C4-2B (cell line): Measurements from ENCODE around the gene FAM131C.
"Not testable (repeated sequence)": the region's sequence is repeated elsewhere in the genome, so short reads cannot be mapped to it uniquely, and the experiment has no call there.

ENCODE experiments used
- H3K27ac ChIP-seq: fragments of 450-650 bp; 2 replicates; pipeline ENCODE4 v1.5.1; 2017
- ZFX ChIP-seq: fragments of 450-650 bp; IDR thresholded peaks from 2 replicates; pipeline ENCODE4 v1.6.1; 2017
- TF ChIP-seq, protein P1 (sequence below): fragments of 450-650 bp; conservative IDR thresholded peaks from 2 replicates; pipeline ENCODE4 v1.5.1; 2017; ENCODE audit warnings: mild to moderate bottlenecking

The FAM131C gene

DNA sequence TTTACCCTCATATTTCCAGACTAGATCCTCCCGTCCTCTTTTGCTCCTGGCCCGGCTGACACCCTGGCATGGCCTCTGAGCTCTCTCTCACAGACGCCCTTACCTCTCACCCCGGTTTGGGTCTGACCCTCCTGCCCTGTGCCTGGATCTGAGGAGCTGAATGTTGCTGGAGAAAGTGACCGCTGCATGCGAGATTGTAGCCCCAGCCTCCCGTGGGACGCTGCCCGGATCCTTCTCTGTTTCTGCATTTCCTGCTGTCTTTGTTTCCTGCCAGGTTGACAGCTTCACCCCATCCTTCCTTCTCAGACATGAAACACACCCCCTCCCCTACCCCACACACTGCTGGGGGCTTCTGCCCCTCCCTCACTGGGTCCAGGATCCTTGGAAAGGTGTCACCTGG lies 9.5 kb downstream of the FAM131C start:
- no peak for TF ChIP-seq ZFX
- TF ChIP-seq, protein P1, sequence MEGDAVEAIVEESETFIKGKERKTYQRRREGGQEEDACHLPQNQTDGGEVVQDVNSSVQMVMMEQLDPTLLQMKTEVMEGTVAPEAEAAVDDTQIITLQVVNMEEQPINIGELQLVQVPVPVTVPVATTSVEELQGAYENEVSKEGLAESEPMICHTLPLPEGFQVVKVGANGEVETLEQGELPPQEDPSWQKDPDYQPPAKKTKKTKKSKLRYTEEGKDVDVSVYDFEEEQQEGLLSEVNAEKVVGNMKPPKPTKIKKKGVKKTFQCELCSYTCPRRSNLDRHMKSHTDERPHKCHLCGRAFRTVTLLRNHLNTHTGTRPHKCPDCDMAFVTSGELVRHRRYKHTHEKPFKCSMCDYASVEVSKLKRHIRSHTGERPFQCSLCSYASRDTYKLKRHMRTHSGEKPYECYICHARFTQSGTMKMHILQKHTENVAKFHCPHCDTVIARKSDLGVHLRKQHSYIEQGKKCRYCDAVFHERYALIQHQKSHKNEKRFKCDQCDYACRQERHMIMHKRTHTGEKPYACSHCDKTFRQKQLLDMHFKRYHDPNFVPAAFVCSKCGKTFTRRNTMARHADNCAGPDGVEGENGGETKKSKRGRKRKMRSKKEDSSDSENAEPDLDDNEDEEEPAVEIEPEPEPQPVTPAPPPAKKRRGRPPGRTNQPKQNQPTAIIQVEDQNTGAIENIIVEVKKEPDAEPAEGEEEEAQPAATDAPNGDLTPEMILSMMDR = no peak
- H3K27ac ChIP-seq = peak overlapping the region; percentile 40; the same call in 1 of the 2 replicates

DNA sequence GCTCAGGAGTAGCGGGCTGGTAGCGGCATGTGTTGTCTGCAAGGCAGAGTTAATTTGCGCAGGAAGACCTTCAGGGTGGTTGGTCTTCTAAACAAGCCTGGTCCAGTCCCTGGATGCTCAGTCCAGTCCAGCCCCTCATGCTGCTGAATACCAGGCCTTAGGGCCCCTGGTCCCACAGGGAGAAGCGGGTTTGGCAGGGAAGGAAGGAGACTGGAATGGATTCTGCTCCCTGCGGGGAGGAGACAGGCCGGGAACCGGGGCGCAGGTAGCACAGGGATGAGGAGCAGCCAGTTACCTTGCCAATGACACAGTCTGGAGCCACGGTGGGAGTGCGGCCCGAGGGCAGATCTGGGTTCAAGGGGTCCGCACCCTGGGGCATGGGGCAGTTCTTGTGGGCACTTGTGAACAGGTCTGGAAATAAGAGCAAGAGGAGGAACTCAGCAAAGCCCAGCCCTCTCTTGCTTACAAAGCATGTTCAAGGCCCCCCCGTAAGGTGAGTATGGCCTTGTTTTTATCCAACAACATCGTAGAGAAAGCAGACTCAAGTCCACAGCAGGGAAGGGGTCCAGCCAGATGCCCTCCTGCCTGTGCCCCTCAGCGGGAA lies 10.1 kb downstream of the FAM131C start:
- TF ChIP-seq, protein P1 = no peak
- TF ChIP-seq ZFX = no peak
- H3K27ac ChIP-seq = no peak overlapping the region

GRCh38 chr1:16062687-16063075 lies 10.8 kb downstream of the FAM131C start:
- H3K27ac ChIP-seq = not testable (repeated sequence)

DNA sequence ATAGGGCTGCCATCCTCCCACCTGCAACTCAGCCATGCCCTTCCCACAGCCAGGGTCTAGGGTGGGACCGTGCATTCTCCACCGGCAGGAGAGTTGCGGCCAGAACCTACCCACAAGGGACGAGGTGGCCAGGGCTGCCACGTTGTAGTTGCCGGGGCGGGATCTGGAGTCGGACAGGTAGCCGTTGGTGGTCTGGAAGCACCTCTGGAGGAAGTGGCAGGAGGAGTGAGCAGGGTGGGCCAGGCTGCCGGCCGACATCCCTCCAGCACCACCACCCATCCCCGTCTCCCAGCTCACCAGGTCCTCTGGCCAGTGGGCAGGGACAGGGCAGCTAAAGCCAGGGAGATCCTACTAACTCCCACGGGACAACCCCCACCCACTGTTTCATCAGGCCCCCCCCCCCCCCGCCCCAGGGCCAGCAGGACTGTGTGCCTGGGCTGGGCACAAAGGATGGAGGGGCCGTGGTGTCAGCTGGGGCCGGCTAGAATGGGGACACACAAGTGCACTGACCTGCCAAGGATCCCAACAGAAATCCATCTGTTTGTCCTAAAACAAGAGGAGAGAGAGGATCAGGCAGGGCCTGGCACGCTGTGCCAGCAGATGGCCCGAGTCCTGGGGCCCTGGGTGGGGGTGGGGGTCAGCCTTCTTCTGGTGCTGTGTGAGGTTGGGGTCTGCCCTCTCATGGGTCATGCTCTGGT lies 11.3 kb downstream of the FAM131C start:
- H3K27ac ChIP-seq = not testable (repeated sequence)

- no peak overlapping the region for H3K27ac ChIP-seq
- TF ChIP-seq ZFX = no peak
- TF ChIP-seq, protein P1 = no peak
Observed at GRCh38 chr1:16061266-16061665, 12.2 kb downstream of the FAM131C start.

DNA sequence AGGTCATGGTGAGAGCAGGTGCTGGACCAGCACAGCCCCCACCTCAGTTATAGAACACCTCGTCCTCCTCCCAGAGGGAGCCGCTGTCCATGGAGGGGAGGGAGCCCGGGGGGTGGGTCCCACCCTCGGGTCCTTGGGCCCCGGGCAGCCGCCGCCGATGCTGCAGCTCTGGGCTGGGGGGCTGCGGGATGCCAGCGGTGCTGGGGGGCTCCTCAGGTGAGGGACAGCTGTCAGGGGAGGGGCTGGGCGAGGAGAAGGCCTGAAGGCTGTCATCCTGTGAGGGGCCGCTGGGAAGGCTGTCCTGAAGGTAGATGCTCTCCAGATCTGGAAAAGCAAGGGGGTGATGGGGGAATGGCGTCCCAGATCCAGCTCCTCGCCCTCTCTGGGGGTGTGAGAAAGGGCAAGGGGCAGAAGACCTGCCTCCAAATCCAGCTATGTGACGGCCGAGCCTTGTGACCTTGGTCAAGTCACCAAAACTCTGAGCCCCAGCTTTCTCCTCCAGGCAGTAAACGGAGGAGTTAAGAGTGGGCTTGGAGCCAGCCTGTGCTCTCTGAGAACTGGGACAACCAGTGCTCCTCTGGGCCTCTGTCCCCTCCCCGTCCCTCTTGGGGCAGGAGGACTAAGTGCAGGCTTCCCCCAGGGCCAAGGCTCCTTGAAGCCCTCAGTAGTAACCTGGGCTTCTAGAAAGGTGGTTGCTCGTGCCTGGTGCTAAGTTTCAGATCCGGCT lies 14.9 kb downstream of the FAM131C start:
- not testable (repeated sequence) for H3K27ac ChIP-seq

DNA sequence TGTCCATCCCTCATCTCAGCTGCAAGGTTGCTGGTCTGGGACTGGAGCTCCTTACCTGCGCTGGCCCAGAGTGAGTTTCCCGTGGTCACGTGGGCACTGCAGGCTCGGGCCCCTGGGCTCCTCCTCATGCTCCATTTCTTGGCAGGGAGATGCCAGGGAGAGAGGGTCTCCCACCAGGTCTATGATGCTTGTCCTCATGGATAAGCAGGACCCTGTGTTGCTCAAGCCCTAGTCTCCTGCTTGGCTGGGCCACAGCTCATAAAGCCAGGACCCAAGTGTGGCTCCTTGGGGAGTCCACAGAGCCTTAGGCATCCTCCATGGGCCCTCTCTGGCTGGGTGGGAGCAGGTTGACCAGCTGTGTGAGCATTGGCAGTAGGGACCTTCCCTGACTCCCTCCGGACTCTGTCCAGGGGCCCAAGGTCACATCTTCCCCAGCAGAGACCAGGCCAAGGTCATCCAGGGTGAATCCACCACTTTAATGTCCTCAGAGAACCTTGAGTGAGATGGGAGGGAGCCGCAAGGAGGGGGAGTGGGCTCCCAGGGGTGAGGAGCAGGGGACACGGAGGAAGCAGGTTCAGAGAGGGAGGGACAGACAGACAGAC lies 16.0 kb downstream of the FAM131C start:
- H3K27ac ChIP-seq = not testable (repeated sequence)

- H3K27ac ChIP-seq = not testable (repeated sequence)
Observed at GRCh38 chr1:16056521-16056912, 16.9 kb downstream of the FAM131C start.

DNA sequence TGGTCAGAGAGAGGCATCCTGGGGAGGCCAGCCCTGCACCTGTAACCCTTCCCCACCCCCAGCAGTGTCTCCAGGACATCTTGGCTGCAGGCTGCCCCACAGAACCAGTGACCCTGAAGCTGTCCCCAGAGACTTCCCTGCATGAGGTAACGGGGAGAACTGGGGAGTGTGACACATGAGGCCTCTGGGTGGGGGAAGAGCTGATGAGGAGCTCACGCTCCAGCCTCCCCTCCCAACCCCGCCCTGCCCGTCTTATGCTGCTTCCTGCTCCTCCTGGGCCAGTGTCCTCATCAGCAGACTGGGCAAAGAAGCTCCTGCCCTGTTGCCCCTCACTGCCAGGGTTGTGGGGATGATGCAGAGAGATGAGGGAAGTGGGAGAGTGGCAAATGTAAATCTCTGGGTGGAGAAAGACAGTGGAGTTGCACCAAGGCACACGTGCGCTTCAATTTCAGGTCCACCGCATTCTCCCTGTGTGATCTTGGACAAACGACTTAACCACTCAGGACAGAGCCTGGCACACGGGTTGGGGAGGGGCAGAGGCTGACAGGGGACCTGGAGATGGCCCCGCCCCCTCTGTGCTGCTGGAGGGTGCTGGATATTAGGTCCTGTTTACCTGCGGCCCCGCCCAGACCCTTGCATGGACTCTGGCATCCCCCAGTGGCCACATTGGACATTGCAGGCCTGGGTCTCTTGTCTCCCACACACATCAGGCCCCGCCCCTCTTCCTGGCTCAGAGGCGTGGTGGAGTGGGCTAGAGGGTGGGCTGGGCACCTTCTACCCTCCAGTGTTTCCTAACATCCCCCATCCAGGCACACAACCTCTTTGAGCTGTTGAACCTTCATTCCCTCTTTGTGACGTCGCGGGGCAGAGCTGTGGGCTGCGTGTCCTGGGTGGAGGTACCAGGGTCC lies 17.6 kb downstream of the FAM131C start:
- TF ChIP-seq, protein P1 = peak; percentile 82
- TF ChIP-seq ZFX = no peak

More for the DNA sequence above, 17.6 kb downstream of the FAM131C start:
- H3K27ac ChIP-seq = no peak overlapping the region
